ENCODE results near the gene NXN.
A peak's percentile ranks its signal among the peaks of the same experiment; 100 is the strongest.
"Not testable (repeated sequence)": the region's sequence is repeated elsewhere in the genome, so short reads cannot be mapped to it uniquely, and the experiment has no call there.

Gene NXN

DNA sequence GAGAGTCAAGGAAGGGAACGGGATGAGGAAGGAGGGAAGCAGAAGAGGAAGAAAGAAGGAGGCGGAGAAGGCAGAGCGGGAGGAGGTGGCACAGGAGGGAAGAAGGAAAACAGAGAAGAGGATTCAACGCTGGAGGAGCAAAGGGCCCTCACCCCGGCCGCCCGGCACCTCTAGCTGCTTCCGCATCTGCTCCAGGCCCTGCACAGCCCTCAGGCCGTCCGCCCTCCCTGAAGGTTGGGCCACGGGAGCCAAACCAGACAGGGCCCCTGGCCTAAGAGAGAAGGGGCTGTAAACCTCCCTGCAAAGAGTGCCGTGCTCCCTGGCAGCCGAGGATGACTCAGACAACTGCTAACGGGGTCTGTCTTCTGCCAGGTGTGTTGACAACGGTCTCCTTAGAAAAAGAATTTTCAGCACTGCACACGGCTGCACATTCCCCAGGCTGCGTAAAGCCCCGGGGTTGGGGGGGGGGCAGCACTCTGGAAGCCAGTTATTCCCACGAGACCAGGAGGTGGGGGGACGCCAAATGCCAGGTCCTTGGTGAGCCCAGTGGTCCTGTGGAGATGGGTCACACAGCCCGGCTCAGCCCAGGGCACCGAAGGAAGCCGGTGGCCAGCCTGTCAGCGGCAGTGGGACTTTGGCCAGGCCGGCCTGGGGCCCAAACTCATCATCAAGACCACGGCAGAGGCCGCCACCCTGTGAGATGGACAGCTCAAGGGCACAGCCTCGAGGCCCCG is 168.4 kb downstream of the NXN start:
- no peak for DNase-seq (ENCODE audit: extremely low spot score, insufficient read length, low read depth)
- FAIRE-seq = no peak

DNA sequence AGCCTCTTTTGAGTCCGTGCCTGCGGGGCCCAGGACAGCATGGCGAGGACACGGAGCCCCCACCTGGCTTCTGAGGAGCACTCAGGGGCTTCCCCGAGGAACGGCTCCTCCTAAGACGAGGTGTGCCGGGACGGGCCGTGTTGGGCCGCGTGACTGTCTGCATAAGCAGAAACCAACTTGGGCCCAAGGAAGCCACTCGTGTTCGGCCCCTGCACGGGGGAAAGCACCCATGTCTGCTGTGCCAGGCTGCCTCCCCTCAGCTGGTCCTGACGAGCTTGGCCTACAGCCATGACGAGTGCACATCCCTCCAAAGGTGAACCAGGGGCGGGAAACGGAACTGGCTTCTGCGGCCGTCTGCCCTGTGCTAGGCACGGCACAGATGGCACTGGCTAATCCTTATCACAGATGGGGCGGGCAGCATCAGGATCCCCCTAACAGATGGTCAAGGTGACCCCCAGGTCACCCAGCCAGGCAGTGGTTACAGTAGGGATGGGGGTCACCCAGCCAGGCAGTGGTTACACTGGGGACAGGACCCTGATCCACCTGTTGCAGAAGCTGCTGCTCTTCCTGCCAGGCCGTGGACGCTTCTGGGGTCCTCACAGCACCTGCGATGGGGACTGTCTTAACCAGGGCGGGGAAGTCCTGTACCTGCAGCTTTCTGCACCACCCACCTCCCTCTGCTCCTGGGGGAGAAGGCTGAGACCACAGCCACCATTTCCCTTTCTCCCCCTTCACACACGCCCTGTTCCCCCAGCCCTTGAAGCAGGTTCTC is 171.9 kb downstream of the NXN start:
- no peak for DNase-seq (ENCODE audit: extremely low spot score, insufficient read length, low read depth)
- no peak for FAIRE-seq

DNA sequence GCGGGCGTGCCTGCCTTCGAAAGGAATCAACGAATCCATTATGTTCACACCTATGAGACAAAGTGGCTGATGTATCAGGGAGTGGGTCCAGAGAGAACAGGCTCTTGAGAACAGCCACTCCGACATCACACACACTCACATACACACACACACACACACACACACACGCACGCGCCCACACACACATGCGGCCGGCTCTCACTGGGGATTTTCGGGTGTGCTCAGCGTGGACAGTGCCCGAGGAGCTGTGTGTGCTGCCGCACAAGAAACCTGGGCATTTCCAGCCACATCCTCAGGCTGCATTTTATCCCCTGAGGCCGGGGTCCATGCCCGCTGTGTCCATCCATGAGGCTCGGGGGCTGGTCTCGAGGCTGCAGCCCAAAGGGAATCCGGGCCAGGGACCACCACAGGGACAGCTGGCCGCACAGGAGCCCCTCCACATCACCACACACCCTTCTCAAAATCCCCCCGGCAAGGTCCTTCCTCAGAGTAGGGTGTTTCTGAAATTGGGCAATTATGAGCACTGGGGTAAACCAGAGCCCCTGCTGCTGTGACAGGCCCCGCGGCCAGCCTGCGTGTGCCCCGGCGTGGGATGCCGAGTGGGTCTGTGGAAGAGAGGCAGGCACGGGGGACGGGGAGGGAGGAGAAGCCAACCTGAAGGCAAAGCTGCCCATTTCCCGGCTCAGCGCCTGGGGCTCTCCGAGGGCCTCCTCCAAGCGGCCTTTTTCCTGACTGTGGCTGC is 172.6 kb downstream of the NXN start:
- DNase-seq (ENCODE audit: extremely low spot score, insufficient read length, low read depth) (no peak), FAIRE-seq (no peak)

DNA sequence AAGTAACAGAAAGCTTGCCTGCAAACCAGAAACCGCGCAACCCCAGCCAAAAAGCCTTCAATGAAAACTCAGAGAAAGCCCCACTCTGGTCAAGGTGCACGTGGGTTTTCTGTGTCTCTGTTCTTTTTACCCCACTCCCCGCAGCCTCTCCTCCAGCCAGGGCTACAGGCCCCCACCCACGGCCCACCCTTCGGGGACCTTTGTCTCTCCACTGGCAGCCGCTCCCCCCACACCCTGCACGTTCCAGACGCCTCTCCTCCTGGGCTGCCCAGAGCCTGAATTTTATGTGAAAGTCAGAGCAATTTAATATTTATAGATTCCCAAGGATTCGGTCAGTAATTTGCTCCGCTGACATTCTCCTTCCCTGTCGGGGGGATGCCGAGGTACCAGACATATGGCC is 173.2 kb downstream of the NXN start:
- DNase-seq (ENCODE audit: extremely low spot score, insufficient read length, low read depth) (no peak), FAIRE-seq (no peak)

DNA sequence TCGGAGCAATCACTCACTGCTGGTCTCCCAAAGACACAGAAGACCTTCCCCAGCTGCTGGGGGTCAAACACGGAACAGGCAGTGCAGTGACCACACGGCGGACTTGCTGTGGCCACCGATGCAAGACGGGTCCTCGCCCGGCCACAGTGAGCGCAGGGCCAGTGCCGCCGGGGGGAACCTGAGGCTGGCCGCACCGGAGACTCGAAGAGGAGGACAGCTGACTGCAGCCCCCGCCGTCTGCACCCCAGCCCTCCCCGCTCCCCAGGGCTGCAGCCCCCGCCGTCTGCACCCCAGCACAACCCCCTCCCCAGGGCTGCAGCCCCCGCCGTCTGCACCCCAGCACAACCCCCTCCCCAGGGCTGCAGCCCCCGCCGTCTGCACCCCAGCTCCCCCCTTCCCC is 173.7 kb downstream of the NXN start:
- not testable (repeated sequence) for DNase-seq (ENCODE audit: extremely low spot score, insufficient read length, low read depth); FAIRE-seq

DNA sequence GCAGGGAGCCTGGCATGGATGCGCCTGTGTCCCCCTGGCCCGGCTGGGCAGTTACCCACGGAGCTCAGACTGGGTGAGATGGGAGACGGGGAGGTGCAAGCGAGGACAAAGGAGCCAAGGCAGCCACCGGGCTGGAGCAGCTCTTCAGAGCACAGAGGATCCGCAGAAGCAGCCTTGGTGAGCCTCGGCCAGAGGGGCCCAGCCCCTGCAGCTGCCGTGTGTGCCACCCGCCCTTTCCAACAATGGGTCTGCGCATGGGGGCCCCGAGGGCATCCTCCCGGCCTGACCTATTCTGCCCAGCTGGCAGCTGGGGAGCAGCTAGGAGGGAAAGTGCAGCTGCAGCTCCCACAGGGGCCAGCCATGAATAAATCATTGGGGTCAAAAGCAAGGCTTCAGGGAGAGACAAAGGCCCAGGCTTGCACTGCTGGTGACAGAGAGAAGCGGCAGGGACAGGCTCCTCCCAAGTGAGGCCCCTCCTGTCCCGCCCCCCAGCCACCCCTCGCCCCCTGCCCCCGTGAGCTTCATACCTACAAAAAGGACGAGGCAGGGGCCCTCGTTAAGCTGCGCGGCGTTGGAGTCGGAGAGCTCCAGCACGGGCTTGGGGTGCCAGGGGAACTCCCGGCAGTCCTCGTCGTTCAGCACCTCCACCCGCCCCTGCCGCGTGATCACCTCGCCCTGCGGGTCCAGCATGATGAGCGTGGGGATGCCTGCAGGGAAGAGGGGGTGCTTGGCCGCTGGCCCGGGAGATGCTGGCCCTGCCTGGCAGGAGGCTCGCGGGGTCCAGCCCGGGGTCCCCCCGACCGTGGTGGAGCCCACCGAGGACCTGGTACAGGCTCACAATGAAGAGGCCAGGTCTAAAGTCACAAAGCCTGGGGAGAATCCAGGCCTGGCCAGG is 174.8 kb downstream of the NXN start:
- DNase-seq (ENCODE audit: extremely low spot score, insufficient read length, low read depth) = no peak
- FAIRE-seq = no peak

DNA sequence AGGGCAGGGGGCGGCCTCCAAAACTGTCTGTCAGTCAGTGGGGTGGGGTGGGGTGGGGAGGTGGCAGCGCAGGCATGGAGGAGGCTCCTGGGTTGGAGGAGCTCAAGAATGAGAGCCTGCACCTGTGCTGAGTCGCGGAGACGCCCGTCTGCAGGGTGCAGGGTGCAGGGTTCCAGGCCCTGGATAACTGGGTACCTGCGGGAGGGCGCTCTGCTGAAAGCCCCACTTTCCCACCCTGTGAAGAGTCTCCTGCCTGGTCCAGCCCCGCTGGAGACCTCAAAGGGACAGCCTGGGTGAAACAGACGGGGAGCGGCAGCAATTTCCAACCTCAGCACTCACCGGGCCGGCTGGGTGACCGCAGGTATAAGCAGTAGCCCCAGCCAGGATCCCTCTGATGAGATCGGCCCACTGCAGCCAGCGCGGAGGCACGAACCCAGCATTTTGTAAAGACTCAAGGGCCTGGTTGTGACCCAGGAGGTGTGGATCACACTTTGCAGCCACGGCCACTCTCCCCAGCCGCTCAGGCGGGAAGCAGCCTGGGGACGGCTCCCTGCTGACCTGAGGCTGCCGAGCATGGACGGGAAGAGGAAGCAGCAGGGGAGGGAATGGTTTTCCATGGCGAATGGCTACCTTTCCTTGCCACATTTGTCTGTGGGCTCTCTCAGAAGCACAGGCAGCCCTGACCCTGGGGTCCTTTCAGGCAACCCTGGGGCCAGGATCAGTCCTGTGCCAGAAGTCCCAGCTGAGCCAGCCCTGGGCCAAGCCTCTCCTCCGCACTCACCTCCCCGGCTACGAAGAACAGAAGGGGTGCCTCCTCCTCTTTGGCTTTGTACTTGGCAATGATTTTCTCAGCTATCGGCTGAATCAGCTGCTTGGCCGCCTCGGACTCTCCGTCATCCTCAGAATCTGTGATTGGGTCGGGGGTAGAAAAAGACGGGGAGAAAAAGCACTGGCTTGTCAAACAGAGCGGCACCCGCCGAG is 176.4 kb downstream of the NXN start:
- no peak for FAIRE-seq
- no peak for DNase-seq (ENCODE audit: extremely low spot score, insufficient read length, low read depth)

DNA sequence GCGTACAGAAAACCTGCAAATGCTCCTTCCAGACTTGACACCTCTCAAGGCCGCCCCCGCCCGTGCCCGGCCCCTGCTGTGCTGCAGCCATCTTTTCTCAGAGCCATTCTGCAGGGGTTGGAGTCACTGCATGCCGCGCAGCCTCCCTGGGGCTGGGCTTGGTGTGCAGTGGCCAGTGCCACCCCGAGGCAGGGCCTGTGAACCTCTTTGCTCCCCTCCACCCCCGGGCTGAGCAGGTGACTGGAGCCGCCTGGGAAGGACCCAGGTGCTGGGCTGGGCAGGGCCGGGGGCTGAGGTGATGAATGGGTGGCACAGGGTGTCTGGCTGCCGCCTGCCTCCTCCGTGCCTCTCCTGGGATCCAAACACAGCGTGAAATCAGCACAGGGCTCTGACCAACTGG is 177.1 kb downstream of the NXN start:
- FAIRE-seq (no peak), DNase-seq (ENCODE audit: extremely low spot score, insufficient read length, low read depth) (no peak)

DNA sequence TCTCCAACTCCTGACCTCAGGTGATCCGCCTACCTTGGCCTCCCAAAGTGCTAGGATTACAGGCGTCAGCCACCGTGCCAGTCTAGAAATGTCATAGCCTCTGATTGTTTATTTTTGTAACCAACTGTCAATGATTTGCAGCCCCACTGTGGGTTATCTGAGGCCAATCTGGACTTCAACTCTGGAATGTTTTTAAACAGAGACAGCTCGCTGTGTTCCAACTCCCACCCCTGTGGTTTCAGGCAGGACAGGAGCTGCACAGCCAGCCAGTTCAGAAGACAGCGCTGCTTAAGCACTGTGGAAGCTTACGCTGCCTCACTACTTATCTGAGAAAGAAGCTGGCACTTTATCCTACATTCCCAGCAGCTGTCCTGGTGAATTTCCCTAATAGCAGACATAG is 177.9 kb downstream of the NXN start:
- DNase-seq (ENCODE audit: extremely low spot score, insufficient read length, low read depth) (no peak), FAIRE-seq (no peak)

DNA sequence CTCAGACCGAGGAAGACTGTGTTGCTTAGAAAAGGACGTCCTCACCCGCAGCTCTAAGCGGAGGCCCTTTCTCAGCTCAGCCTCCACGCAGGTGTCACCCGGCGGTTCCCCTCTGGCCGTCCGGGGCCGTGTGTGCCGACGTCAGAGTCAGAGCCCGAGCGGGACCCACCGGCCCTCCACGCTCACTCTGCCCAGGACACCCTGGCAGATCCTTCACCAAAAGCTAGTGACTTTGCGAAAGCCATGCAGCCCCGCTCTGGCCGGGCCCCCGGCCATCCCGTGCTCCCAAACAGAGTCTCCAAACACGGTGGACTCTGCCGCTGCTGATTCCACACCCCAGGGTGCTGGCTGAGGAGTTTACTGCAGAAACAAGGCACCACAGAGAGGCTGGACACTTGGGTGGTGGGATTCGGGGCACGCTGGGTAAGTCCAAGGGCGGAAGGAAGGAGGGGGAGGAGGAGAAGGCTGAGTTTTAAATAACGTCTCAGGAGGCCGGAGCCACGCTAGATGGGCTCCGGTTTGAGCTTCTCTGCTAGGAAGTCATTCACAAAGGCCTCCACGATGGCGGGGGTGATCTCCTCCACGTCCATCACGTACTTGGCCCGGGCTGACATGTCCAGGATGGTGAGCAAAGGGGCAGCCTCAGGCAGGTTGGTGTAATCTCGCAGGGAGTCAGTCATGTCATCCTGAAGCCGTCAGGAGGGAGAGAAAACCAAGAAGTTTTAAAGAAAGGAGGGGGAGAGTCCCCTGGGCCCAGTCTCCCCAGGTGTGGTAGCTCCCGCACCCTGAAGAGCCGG is 178.9 kb downstream of the NXN start:
- FAIRE-seq = no peak
- DNase-seq (ENCODE audit: extremely low spot score, insufficient read length, low read depth) = no peak

DNA sequence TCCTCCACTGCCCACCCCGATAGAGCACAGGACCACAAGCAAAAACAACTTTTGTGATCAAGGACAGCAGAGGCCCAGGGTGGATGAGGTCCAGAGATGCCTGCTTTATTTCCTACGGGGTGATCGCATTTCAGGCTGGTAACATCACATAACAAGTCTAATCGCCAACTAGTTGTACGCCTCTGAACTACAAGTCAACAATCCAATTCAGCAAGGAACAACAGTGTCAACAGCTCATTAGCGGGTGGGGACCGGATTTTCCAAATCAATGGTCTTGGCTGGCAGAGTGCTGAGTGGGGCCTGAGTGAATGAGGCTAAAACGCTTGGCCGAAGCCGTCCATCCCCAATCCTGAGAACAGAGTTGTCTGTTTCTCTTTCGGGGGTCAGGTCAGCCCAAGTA is 180.3 kb downstream of the NXN start:
- no peak for DNase-seq (ENCODE audit: extremely low spot score, insufficient read length, low read depth)
- FAIRE-seq = no peak

DNA sequence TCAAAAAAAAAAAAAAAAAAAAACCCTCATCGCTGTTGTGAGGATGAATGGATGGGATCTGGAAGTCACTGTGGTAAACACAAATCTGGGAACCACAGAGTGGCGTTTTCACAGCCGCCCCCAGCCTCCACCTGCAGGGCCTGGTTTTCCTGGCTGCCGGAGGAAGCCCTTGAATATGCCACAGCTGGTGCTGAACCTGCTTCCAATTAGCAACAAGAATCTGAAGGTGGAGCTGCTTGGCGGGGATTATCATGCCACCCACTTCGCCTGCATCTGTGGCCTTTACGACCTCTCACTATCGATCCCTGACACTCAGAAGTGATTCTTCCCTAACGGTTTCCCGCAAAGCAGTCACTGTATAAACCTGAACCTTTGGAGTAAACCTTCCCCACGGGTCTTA is 181.3 kb downstream of the NXN start:
- DNase-seq (ENCODE audit: extremely low spot score, insufficient read length, low read depth) (no peak), FAIRE-seq (no peak)

DNA sequence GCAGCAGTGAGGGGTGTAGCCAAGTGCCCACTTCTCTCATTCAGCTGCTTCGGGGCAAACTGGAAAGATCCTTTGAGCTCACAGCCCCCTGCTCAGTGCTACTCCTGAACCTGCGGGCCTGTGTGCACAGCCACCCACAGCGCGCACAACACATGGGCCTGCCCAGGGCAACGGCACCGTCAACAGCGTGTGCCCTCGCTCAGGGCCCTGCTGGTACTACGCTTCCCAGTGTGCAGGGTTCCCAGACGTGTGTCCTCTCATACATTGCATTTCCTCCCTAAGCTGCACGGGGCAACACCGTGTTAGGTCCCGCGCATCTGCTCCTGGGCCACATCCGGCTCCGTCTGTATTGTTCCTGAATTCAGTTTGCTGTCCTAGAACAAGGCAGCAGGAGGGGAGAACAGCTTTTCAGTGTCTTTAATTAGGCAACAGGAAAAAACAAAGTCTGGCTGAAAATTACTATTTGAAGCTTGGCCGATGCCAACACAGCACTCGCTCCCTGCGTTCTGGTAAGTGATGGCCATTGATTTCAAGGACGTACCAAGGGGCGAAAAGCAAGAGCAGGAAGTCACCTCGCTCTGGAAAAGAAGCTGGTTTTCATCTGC is 182.2 kb downstream of the NXN start:
- no peak for FAIRE-seq
- DNase-seq (ENCODE audit: extremely low spot score, insufficient read length, low read depth) = no peak

DNA sequence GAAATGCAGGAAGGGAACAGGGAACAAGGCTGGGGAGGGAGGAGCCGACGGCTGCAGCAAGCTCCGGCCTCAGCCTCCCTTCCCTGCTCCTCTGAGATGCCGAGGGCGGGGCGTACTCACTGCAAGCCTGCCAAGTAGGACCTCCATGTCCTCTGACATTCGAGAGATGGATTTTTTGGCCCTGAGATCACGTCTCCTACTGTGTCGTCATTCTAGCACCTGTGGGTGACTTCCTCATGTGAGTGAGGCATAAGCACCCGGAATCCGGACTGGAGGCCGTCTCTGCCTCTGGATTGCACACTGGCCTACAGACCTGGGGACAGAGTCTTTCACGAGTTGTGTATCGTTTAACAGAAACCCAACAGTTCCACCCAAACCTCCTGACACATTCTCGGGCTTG is 183.0 kb downstream of the NXN start:
- DNase-seq (ENCODE audit: extremely low spot score, insufficient read length, low read depth) (no peak), FAIRE-seq (no peak)

DNA sequence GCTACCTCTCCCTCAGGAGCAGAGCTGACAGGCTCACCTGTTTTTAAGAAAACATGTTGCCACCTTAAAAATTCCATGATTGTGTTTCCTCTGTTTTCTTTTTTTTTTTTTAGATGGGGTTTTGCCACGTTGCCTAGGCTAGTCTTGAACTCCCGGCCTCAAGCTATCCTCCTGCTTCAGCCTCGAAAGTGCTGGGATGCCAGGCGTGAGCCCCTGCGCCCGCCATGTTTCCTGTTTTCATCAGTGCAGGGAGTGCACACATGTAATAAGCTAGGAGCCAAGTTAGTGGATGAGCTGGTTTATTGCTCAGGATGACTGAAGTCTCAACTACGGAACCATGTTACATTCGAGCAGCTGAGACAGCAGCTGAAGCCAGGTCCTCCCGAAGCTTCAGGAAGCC is 183.9 kb downstream of the NXN start:
- DNase-seq (ENCODE audit: extremely low spot score, insufficient read length, low read depth) (no peak), FAIRE-seq (no peak)

DNA sequence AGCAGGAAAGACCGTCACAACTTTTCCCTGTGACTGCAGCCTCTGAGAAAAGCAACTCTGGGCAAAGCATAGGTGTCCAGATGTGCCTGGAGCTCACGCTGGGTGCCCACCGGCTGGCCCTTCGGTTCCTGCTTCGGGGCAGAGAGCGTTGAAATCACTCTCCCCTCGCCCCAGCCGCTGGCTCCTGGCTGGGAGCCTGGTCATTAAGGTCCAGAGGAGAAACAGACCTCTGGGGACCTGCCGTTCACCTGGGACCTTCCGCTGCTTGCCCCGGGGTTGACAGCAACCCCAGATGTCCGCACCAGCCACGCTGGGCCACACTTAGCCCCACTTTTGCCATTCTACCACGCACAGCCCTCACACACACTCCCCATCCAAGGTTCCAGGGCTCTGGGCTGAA is 184.3 kb downstream of the NXN start:
- DNase-seq (ENCODE audit: extremely low spot score, insufficient read length, low read depth) = no peak
- no peak for FAIRE-seq

DNA sequence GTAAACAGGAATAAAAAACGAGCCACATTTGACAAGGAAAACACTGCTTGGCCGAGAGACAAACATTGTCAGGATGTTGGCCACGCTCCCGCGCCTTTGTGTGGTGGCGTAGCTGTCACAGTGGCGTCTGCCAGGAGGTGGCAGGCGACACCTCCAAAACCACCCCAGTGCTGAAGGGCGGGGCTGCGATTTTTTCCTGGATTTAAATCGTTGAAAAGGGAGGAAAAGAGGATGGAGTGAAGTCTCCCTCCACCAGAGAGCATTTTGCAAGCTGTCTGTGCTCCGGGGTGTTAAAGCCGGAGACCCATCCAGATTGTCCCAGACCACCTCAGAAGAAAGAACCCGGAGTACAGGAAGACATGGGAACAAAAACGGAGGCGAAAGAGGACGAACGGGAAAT is 184.7 kb downstream of the NXN start:
- FAIRE-seq (peak; percentile 75), DNase-seq (ENCODE audit: extremely low spot score, insufficient read length, low read depth) (peak; percentile 59)

DNA sequence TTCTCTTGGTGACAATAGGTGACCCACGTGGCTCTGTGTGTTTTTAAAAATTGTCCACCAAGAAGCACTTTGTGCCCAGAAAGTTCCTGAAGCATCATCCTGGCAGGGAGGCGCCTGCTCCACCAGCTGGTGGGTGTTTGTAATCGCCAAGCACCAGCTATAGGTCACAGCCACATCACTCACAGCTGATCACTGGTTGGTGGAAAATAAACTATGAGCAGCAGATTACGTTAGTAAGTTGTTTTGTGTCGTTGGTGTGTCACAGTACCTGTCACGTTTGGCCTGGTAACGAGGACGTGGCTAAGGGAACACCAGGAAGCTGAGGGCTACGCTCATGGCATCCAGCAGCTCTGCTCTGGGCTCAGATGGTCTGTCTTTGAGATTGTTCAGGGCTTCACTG is 187.3 kb downstream of the NXN start:
- DNase-seq (ENCODE audit: extremely low spot score, insufficient read length, low read depth) = no peak

More for the DNA sequence above, 187.3 kb downstream of the NXN start:
- no peak for FAIRE-seq

Measured in GM18507 (cell line).